ENCODE data around the gene MAP2K1.

GRCh38 chr15:66405615-66406014, 18.9 kb downstream of the MAP2K1 start:
- no peak for TF ChIP-seq EZH2 (IDR thresholded peaks at IDR 0.05; ENCODE audit: low read length, missing control alignments)
- TF ChIP-seq, protein P1, sequence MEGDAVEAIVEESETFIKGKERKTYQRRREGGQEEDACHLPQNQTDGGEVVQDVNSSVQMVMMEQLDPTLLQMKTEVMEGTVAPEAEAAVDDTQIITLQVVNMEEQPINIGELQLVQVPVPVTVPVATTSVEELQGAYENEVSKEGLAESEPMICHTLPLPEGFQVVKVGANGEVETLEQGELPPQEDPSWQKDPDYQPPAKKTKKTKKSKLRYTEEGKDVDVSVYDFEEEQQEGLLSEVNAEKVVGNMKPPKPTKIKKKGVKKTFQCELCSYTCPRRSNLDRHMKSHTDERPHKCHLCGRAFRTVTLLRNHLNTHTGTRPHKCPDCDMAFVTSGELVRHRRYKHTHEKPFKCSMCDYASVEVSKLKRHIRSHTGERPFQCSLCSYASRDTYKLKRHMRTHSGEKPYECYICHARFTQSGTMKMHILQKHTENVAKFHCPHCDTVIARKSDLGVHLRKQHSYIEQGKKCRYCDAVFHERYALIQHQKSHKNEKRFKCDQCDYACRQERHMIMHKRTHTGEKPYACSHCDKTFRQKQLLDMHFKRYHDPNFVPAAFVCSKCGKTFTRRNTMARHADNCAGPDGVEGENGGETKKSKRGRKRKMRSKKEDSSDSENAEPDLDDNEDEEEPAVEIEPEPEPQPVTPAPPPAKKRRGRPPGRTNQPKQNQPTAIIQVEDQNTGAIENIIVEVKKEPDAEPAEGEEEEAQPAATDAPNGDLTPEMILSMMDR (conservative IDR thresholded peaks at IDR 0.05 in 1 of 2, IDR thresholded peaks at IDR 0.05 in 1 of 2; ENCODE audit: low read depth in 1 of 2, low read length in 2 of 2), result no peak

Data from fibroblast of lung (primary cell).